Vagina (tissue), 2 donors: ENCODE data around the gene FLNB.

Experiments
- POLR2A ChIP-seq, 2 donors: fragments of 450-650 bp; IDR thresholded peaks; one replicate each; pipeline ENCODE4 v1.6.1; 2017; ENCODE audit warnings: antibody characterized with exemption in 2 of 2, mild to moderate bottlenecking in 2 of 2, moderate library complexity in 2 of 2
- POLR2AphosphoS5 ChIP-seq, 2 donors: sonication (generic); formaldehyde crosslinking; IDR thresholded peaks; one replicate each; pipeline ENCODE4 v1.9.0; 2017; ENCODE audit warnings: antibody characterized with exemption in 2 of 2, mild to moderate bottlenecking in 2 of 2, low read depth in 1 of 2; ENCODE audit not compliant: insufficient read depth in 1 of 2
- TF ChIP-seq, protein P1 (sequence below), 3 experiments: fragments of 450-650 bp in 2 of 3; fragments of 200-600 bp in 1 of 3; sonication (generic) in 1 of 3; IDR thresholded peaks; one replicate each; pipeline ENCODE4 v1.5.1; 2017 to 2019; ENCODE audit warnings: antibody characterized with exemption in 3 of 3, mild to moderate bottlenecking in 2 of 3, moderate library complexity in 2 of 3

DNA sequence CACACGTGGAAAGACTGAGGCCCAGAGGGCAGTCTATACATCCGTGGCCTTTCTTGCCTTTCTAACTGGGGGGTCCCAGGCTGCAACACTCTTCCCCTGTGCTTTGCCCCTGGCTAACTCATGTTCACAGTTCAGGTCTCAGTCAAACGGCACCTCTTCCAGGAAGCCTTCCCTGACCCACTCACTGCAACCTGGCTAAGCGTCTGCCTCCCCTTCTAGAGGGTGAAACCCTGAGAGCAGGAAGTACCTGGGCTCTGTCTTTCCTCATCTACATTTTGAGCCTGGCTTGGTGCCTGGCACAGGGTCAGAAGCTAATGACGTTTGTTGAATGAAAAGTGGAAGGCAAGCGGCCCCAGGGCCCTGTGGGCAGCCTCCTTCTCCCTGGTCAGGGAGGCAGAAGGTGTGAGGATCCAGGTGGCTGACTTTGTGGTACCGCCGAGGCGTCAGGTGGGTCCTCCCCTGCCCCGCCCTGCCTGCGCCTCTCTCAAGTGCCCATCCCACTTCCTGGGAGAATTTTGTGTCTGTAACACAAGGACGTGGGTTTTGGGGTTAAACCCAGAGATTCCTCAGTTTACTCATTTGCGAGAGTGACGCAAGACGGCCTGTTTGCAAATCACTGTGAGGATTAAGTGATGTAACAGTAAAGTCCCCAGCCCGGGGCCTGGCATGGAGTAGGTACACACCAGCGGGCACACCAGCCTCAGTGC lies 170.5 kb downstream of the FLNB start:
- TF ChIP-seq, protein P1, sequence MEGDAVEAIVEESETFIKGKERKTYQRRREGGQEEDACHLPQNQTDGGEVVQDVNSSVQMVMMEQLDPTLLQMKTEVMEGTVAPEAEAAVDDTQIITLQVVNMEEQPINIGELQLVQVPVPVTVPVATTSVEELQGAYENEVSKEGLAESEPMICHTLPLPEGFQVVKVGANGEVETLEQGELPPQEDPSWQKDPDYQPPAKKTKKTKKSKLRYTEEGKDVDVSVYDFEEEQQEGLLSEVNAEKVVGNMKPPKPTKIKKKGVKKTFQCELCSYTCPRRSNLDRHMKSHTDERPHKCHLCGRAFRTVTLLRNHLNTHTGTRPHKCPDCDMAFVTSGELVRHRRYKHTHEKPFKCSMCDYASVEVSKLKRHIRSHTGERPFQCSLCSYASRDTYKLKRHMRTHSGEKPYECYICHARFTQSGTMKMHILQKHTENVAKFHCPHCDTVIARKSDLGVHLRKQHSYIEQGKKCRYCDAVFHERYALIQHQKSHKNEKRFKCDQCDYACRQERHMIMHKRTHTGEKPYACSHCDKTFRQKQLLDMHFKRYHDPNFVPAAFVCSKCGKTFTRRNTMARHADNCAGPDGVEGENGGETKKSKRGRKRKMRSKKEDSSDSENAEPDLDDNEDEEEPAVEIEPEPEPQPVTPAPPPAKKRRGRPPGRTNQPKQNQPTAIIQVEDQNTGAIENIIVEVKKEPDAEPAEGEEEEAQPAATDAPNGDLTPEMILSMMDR (IDR thresholded peaks at IDR 0.05): no peak
- TF ChIP-seq POLR2A (IDR thresholded peaks at IDR 0.05): no peak
- TF ChIP-seq POLR2AphosphoS5 (IDR thresholded peaks at IDR 0.05; ENCODE audit: insufficient read depth in 1 of 2, low read depth in 1 of 2): no peak
